Central memory CD4-positive, alpha-beta T cell (primary cell): ENCODE data around the gene FNDC10.

ENCODE experiments used
- DNase-seq: peaks from one replicate; pipeline ENCODE4 v3.0.0; 2022

Gene FNDC10

DNA sequence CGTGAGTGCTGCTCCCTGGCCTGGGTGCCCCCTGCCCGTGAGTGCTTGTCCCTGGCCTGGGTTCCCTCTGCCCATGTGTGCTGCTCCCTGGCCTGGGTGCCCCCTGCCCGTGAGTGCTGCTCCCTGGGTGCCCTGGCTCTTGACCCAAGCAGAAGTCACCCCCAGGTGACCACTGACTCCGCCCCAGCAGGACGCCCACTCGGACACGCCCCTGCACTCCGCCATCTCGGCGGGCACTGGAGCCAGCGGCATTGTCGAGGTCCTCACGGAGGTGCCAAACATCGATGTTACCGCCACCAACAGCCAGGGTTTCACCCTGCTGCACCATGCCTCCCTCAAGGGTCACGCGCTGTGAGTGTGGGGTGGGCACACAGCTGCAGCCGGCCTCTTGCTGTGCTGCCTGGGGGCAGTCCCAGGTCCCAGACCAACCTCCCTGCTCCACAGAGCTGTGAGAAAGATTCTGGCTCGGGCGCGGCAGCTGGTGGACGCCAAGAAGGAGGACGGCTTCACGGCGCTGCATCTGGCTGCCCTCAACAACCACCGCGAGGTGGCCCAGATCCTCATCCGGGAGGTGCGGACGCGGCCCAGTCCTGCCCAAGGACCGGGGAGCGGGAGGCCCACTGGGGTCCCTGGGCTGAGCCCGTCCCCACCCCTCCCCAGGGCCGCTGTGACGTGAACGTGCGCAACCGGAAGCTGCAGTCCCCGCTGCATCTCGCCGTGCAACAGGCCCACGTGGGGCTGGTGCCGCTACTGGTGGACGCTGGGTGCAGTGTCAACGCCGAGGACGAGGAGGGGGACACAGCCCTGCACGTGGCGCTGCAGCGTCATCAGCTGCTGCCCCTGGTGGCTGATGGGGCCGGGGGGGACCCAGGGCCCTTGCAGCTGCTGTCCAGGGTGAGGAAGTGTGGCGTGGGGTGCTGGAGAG lies 28.2 kb upstream of the FNDC10 start:
- DNase-seq, result no peak

DNA sequence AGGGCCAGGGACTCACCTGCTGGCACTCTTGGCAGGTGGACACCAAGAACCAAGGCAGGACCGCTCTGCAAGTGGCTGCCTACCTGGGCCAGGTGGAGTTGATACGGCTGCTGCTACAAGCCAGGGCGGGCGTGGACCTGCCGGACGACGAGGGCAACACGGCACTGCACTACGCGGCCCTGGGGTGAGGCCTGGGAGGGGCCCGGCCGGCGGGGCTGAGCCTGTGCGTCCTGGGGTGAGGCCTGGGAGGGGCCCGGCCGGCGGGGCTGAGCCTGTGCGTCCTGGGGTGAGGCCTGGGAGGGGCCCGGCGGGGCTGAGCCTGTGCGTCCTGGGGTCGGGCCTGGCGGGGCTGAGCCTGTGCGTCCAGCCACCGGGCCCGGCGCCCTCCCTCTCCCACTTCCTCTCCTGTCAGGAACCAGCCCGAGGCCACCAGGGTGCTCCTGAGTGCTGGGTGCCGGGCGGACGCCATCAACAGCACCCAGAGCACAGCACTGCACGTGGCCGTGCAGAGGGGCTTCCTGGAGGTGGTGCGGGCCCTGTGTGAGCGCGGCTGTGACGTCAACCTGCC lies 27.4 kb upstream of the FNDC10 start:
- DNase-seq, result no peak

DNA sequence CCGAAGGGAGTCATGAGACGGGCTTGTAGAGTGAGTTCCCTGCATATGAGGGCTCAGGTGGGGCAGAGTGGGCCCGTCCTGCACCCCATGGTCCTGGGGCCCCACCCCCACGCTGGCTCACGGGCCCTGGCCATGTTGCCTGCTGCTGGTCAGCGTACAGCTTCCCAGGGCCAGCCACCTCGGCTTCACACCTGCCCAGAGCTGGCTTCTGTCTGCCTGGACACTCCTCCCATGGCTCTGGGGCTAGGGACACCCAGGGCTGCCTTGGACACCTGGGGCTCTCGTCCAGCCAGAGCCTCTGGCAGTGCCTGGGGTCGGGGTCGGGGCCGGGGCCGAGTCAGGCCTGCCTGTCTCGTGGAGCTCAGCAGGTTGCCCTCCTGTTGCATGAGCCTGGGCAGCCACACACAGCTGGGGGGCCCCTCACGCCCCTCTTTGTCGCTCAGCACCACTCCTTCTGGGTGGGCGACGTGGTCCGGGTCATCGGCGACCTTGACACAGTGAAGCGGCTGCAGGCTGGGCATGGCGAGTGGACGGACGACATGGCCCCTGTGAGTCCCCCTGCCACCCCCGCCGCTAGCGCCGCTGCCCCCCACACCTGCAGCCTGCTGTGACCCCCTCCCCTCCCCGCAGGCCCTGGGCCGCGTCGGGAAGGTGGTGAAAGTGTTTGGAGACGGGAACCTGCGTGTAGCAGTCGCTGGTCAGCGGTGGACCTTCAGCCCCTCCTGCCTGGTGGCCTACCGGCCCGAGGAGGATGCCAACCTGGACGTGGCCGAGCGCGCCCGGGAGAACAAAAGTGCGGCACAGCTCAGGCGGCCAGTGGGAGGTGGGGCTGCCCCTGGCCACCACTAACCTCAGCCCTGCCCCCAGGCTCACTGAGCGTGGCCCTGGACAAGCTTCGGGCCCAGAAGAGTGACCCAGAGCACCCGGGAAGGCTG lies 26.5 kb upstream of the FNDC10 start:
- DNase-seq, result no peak

DNA sequence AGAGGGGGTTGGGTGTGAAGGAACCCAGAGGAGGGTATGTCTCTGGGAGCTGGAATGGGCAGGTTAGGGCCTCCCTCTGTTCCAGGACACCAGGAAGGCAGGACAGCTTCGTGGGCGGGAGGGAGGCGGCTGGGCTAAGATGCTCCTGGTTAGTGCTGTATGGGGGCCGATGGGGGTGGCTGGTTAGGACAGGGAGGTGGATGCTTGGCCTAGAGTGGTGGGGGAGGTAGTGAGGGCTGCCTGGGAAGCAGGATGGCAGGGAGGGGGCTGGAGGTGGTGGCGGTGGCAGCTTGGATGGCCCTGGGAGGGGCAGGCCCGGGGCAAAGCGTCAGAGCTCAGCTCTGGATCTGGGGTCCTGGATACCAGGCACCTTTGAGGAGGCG lies 25.9 kb upstream of the FNDC10 start:
- no peak for DNase-seq

DNA sequence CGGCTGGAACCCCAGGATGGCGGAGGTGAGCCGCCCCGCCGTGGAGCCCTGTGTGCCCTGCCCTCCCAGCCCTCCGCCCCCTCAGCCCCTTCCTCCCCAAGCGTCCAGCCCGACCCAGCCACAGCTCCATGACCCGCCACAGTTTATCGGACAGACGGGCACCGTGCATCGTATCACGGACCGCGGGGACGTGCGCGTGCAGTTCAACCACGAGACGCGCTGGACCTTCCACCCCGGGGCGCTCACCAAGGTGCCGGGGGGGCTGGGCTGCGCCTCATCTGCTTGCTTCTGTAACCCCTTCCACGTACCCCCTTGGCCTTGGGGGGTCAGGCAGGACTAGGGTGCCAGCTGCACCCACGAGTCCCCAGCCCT lies 25.5 kb upstream of the FNDC10 start:
- no peak for DNase-seq

DNA sequence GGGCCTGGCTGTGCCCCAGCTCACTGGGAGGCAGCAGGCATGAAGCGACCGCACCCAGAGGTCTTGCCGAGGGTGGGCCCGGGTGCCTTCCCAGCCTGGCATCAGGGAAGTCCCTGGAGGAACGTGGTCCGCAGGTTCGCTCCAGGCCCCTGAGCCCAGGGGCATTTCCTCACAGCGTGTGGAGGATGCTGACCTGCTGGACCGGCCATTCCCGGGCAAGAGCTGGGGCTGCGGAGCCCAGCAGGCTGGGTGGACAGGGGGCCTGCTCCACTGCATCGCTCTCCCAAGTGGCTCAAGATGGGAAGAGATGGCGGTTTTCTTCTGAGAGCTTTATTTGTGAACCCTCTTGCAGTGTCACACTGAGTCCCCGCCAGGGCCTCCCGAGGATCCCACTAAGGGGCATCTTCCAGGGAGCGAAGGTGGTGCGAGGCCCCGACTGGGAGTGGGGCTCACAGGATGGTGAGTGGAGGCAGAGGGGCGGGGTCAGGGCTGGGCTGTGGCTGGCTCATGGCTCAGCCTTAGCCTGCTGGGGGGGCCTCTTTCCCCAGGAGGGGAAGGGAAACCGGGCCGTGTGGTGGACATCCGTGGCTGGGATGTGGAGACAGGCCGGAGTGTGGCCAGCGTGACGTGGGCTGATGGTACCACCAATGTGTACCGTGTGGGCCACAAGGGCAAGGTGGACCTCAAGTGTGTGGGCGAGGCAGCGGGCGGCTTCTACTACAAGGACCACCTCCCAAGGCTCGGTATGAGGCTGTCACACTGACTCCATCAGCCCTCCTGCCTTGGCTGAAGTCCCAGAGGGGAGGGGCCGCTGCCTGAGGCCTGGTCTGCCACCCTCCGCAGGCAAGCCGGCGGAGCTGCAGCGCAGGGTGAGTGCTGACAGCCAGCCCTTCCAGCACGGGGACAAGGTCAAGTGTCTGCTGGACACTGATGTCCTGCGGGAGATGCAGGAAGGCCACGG lies 24.8 kb upstream of the FNDC10 start:
- DNase-seq, result no peak

DNA sequence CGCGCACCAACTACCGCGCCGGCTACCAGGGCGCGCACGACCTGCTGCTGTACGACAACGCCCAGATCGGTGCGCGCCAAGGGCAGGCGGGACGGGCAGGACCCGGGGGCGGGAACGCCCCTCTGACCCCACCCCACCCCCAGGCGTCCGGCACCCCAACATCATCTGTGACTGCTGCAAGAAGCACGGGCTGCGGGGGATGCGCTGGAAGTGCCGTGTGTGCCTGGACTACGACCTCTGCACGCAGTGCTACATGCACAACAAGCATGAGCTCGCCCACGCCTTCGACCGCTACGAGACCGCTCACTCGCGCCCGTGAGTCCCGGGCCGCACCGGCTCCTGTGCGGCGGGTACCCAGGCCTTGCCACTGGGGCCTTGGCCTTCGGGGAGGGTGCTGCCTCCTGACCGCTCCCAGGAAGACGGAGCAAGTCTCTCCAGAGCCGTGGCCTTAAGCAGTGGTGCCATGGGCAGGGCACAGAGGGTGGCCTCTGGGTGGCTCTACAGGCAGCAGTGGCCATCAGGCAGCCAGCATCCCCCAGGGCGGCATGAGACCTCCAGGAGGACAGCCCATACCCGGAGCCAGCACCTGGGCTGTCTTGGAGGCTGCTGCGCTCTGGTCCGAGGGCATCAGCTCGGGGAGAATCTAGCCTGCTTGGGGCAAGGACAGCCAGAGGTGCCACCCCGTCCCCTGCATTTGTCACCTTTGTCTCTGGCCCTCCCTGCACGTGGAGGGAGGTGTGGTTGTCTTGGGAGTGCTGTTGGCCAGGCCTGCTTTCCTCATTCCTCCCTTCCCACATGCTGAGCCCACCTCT lies 23.9 kb upstream of the FNDC10 start:
- no peak for DNase-seq

DNA sequence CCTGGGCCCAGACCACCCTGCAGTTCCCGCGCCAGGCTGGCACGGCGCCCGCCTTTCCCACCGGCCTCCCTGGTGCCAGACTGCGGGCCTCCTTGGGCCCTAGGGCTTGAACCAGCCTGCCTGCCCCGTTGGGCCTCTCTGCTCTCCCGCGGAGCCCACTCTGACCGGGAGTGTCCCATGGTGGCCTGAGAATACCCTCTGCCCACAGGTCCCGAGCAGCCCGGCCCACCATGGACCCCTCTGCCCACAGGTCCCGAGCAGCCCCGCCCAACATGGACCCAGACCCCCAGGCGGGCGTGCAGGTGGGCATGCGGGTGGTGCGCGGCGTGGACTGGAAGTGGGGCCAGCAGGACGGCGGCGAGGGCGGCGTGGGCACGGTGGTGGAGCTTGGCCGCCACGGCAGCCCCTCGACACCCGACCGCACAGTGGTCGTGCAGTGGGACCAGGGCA lies 23.3 kb upstream of the FNDC10 start:
- DNase-seq, result no peak

DNA sequence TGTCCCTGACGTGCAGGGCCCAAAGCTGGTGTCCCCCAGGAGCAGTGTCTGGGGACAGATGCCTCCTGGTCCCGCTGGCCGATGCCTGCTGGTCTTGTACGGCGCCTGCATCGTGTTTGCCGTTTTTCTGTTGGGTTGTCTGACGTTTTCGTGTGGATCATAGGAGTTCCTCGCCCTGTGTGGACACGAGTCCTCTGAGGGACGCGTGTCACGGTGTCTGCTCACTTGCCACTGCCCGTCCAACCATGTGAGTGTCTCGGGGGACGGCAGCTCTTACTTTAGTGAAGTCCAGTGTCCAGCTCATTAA lies 22.8 kb upstream of the FNDC10 start:
- DNase-seq, result no peak

DNA sequence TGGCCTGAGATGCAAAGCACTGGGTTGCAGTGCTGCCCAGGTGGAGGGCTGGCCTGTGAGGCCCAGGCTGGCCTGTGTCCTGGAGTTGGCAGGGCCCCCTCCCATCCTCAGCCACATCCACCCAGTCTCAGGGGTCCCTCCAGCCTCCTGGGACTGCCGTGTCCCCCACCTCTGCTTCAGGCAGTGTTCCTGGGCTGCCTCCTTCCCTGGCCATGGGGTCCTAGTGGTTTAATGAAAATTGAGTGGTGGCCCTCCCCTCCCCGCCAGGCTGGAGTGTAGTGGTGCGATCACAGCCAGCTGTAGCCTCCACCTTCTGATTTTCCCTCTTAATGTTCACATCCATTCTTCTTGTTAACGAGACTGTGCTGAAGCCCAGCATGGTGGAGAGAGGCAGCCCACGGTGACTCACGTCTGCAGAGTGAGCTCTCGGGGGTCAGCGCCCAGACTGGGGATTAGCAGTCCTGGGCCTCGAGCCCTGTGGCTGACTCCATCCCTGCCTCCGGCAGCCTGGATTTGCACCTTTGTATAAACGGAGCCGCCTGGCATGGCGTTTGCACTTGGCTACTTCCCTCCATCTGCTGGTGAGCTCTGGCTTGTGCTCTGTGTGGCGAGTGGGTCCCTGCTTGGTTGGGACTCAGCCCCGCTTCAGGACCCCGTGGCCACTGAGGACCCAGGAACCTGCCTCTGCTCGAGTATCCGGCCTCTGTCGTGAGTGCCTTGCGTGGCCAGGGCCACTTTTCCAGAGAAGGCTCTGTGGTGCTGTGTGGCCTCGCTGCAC lies 22.3 kb upstream of the FNDC10 start:
- DNase-seq, result no peak

DNA sequence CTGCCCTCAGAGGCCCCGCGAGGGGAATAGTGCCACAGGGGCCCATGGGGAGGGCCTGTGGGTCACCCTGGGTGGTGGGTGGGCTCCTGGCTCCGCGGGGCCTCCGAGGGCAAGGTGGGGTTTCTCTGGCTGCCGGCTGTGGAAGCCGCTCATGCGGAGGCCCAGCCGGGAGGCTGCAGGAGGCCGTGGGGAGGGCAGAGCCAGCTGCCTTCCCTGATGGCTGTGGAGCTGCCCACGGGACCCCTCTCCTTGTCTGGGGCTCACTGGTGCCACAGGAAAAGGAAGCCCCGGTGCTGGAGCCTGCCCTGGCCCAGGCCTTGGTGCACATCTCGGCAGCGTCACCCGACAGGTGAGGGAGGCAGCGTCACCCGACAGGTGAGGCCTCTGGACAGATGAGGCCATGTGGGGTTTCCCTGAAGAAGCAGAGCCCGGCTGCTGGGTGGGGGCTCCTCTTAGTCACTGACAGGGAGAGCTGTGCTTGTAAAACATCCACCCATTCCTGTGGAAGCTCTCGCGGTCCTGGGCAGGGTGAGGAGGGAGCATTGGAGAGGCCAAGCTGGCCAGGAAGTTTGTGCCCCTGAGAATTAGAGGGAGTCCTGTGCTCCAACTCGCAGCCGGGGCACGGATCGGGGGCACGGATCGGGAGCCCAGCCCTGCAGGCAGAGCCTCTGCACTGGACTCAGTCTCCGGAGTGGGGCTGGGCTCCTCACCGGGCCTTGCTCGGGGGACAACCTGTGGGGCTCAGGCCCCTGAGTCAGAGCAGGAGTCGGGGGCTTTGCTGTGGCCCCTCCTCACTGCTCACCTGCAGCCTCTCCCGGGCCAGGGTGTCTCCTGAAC lies 21.5 kb upstream of the FNDC10 start:
- DNase-seq, result no peak

DNA sequence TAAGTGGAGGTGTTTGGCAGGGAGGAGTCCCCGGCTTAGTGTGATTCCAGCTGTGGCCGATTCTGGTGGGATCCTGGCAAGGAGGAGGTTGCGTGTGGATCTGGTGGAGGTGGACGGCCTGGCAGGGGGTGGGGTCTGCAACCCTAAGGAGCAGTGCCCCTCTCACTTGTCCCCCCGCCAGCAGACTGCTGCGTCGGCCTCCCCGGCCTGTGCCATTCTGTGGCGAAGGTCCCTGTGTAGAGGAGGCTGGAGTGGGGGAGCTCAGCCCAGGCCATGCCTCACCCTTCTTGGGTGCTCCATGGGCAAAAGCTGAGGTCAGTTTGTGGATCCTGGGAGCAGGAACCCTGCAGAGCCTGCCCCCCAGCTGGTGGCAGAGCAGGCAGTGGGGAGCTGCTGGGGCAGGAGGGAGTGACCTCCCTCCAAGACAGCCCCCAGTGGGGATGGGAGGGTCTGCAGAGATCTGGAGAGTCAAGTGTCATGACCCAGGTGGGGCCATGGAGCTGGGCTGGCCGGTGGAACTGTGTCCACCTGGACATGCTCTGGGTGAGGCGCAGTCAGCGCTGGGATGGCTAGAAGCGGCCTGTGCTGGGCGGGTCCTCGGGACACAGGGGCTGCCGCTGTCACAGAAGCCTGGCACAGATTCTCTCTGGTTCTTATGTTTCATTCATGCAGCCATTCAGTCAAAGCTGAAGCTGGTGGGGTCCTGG lies 20.7 kb upstream of the FNDC10 start:
- no peak for DNase-seq

DNA sequence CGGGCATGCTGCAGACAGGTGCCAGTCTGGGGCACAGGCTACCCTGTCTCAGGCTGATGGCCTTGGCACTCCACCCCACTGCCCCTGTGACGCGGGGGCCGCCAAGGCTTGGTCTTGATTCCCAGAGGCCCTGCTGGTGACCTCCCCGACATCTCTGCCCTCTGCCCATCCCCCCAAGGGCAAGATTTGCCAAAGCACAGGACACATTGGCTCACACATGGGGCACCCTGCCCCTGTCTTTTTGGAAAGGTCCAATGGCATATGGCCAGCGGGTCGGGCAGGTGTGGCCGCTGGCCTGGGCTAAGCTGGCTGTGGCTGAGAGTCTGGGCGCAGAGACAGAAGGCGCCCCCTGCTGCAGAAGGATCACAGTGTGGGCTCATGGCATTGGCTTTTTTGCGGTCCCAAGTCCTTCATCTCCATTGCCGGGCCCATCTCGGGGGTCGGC lies 20.0 kb upstream of the FNDC10 start:
- DNase-seq, result no peak

DNA sequence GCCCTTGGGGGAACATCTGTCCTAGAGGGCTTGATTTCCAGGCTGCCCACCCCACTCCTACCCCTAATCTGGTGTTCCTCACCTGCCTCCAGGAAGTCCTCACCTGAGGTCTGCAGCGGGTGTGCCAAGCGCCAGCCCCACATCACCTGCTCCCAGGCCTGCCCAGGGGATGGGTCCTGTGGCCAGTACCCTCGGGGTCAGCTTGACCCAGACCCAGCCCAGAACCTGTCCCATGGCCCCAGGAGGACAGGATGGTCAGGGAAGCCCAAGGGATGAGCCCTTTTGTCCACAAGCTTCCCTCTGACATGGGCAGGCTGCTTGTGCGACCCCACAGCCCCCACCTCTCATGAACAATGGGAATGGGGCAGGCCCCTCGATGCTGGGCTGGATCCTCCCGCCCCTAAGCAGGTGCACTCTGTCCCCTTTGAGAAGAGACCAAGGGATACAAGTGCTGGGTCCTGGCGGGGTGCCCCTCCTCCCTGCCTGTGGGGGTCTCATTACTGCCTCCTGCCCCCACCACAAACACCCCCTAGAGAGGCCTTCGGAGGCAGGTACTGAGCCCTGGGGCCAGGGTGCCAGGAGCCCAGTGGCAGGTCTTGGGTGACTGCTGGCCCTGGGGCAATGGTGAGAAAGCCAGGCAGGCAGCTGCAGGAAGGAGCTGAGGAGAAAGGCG lies 18.6 kb upstream of the FNDC10 start:
- DNase-seq, result no peak

DNA sequence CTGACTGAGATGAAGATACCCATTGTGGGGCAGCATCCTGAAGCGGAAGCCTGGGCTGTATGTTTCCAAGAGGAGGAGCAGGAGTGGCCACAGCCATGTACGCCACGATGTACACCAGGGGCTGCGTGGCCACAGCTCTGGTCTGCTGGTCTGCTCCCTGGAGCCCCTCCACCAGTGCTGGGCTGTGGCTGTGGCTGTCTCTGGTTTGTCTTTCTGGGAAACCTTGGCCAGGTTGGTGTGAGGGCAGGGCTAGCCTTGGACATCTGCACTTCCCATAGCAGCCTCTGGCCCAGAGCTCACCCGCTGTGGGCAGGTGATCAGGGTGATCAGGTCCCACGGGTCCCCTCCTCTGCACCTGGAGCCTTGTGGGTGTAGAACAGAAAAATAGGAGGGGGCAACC lies 18.0 kb upstream of the FNDC10 start:
- no peak for DNase-seq

DNA sequence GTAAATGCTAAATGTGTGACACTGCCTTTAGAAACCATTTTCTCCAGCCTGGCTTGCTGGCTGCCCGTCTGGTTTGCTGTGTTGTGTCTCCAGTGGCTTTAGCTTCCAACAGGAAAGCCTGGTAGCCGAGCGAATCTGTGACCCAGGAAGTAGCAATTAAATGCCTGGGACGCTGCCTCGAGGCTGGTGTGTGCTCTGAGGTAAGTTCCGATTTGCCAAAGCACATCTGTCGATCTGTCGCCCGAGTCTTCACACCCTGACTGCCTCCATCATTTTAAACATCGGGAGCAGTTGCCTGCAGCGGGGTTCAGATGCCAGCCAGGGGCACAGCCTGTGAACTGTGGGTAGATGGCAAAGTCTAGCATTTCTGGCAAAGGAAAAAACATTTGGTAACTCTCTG lies 17.6 kb upstream of the FNDC10 start:
- no peak for DNase-seq

DNA sequence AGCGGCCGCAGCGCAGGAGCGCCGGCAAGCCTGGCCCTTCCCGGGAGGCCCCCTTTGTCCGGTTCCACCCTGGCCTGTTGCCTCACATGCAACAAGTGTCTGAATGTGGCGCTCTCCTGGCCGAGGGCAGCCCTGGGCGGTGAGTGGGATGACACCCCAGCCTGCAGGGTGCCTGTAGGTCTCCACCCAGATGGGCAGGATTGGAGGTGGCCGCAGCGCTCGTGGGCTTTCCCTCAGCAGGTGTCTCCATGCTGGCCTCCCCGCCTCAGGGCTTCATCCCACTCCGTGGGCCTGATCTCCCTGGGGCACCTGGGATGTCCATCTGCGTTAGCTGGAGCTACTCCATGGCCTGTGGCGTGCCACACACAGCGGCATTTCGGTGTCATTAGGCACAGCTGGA lies 16.9 kb upstream of the FNDC10 start:
- no peak for DNase-seq

DNA sequence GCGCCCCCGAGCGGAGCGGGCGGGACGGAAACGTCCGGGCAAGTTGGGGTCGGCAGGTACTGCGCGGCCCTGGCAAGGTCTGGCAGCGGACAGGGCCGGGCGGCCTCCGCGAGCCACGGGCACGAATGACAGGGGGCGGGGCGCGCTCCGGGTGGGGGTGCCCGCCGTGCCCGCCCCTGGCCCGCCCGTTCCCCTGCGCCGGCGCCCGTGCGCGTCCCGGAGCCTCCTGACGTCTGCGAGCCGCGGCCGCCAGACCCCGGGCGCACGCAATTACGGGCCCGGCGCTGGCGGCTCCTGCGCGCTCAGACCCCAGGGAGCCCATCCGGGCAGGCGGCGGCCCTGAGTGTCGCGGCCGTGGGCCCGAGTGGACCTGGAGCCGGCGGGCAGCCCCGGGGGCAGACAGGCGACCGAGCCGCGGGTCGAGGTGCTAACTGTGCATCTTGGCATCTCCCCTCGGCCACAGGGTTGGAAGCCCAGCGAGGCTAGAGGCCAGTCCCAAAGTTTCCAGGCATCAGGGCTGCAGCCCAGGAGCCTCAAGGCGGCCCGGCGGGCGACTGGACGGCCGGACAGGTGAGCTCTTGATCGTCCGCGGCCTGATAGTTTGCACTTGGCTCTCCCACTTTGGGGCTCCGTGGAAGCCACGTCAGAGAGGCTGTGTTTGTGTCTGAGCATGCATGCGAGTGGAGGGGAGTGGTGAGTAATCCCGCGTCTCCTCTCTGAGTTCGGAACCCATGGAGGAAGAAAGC lies 16.3 kb upstream of the FNDC10 start:
- peak; percentile 50 for DNase-seq
